ENCODE data around the gene KCNC3.
A peak's percentile ranks its signal among the peaks of the same experiment; 100 is the strongest.

The KCNC3 gene

DNA sequence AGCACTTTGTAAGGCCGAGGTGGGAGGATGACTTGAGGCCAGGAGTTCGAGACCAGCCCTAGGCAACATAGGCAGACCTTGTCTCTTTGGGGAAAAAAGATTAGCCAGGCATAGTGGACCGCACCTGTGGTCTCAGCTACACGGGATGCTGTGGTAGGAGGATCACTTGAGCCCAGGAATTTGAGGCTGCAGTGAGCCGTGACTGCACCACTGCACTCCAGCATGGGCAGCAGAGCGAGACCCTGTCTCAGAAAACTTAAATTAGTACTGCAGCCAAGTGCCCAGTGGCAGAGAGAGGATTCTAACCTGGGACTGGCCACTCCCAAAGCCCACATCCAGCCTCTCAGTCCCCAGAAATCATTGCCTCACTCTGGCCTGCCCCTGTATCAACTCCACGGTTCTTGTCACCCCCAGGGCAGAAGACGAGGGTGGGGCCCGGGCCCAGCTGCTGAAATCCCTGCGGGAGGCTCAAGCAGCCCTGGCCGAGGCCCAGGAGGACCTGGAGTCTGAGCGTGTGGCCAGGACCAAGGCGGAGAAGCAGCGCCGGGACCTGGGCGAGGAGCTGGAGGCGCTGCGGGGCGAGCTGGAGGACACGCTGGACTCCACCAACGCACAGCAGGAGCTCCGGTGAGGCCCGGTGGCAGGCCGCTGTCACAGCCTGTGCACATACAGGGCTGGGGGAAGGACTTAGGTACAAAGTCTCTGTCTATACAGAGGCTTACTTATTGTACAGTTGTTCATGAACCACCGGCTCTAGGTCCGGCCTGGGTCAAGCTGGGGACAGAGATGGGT, 53.4 kb downstream of the KCNC3 start:
- DNase-seq (ENCODE audit: low spot score) = peak; percentile 36

DNA sequence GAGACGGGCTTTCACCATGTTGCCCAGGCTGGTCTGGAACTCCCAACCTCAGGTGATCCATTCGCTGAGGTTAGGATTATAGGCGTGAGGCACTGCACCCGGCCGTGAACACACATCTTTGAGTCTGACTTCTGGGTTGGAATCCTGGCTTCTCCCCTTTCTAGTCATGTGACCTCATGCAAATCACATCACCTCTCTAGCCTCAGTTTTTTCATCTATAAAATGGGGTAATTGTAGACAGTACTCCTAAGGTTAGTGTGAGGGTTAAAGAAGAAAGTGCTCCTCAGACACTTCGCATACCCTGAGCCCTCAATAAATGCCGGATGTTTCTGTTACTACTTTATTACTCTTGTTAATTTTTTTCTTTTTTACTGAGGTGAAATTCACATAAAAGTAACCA, 55.4 kb downstream of the KCNC3 start:
- no peak for DNase-seq (ENCODE audit: low spot score)

DNA sequence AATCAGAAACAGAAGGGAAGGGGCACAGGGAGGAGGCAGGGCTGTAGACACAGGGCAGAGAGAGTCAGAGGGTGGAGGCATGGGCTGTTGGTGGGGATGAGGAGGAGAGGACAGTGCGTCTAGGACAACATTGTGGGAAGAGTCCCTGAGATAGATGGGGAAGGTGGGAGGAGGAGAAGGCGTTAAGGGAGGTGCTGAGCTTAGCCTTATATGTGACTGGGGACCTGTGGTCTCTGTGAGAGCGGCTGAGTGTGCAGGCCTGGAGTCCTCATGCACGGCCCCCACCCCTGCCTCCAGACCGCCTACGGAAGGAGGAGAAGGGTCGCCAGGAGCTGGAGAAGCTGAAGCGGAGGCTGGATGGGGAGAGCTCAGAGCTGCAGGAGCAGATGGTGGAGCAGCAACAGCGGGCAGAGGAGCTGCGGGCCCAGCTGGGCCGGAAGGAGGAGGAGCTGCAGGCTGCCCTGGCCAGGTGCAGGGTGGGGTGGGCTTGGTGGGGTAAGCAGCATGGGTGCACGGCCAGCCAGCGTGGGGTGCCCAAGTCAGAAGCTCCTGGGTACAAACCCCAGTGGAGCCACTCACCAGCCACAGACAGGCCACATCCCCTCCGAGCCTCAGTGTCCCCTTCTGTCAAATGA, 56.8 kb downstream of the KCNC3 start:
- DNase-seq (ENCODE audit: low spot score) = no peak

DNA sequence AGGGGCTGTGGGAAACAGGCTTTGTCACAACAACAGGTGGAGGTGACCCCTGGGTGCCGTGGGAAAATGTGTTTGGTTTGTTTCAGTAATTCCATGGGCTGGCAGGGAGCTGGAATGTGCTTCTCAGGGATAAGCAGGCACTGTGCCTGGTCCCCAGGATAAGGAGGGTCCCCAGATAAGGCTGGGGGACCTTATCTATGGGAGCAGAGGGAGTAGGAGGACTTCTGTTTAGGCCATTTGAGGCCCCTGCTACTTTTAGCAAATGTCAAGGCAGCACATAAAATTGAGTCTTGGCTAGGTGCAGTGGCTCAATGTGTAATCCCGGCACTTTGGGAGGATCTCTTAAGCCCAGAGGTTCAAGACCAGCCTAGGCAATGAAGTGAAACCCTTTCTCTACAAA, 59.5 kb downstream of the KCNC3 start:
- no peak for DNase-seq (ENCODE audit: low spot score)

DNA sequence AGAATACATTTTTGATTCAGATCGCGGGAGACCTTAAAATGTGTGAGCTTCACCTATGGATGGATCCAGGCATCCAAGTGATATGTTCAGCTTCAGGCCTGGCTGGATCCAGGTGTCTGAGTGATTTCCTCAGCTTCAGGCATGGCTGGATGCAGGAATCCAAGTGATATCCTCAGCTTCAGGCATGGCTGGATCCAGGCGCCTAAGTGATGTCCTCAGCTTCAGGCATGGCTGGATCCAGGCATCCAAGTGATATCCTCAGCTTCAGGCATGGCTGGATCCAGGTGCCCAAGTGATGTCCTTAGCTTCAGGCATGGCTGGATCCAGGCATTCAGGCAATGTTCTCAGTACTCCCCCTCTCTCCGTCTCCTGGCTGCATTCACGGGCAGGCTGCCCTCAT, 60.7 kb downstream of the KCNC3 start:
- DNase-seq (ENCODE audit: low spot score) = no peak

DNA sequence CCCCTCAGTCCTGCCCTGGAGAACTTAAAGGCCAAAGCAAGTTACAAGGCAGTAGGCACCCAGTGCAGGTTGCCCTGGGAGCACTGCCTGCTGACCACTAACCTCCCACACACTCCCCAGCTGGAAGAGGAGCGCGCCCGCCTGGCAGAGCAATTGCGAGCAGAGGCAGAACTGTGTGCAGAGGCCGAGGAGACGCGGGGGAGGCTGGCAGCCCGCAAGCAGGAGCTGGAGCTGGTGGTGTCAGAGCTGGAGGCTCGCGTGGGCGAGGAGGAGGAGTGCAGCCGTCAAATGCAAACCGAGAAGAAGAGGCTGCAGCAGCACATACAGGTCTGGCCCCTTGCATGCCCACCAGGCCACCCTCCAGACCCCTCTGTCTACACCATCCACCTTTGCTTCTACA, 61.1 kb downstream of the KCNC3 start:
- DNase-seq (ENCODE audit: low spot score) = no peak

DNA sequence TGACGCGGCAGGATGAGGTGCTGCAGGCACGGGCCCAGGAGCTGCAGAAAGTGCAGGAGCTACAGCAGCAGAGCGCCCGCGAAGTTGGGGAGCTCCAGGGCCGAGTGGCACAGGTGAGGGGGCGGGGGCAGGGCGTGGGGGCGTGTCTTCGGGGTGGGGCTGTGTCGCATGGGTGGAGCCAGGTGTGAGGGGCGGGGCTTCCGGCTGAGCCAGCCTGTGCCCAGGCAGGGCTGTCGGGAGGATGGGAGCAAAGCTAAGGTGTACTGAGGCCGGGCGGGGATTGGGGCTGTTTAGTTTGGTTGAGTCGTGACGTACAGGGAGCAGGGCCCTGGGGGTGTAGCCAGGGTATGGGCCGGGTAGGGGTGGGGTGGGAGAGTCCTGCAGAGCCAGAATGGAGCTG, 62.3 kb downstream of the KCNC3 start:
- no peak for DNase-seq (ENCODE audit: low spot score)

DNA sequence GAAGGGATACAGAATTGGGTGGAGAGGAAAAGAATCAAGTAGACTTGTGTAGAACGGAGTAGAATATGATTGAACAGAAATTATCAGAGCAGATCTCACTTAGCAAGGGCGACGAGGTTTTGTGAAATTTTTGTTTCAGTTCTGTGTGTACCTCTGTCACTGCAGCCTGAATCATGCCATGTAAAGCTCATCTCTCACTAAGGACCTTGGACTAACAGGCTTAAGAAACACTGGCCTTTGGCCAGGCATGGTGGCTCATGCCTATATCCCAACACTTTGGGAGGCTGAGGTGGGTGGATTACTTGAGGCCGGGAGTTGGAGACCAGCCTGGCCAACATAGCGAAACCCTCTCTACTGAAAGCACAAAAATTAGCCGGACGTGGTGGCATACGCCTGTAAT, 63.1 kb downstream of the KCNC3 start:
- DNase-seq (ENCODE audit: low spot score) = no peak

DNA sequence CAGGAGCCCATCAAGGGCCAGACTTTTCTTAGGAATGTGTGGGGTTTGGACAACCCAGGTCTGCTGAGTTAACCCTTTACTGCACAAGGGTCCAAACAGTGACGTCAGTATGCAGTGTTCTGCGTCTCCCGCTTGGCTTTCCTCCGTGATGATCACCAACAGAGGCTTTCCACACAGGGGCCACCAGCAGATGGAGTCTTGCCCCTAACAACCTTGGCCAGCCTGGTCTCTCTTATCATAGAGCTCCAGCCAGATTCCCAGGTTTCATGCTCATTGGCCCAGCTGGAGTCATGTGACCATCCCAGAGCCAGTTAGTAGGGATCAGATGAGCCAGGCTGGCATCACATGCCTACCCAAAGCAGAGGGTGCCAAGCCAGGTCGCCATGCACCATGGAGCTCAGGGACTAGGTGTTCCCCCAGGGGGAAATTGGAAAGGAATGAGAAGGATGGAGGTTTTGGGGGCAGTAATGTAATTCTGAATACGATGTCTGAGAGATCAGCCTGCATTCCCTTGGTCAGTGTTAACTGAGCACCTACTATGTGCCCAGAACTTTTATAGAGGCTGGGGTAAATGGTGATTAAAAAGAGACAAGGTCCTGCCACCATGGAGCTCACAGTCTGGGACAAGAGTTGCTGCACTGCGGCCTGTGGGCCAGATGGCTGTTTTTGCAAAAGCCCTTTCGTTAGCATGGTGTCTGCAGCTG, 64.5 kb downstream of the KCNC3 start:
- peak; percentile 56 for DNase-seq (ENCODE audit: low spot score)

DNA sequence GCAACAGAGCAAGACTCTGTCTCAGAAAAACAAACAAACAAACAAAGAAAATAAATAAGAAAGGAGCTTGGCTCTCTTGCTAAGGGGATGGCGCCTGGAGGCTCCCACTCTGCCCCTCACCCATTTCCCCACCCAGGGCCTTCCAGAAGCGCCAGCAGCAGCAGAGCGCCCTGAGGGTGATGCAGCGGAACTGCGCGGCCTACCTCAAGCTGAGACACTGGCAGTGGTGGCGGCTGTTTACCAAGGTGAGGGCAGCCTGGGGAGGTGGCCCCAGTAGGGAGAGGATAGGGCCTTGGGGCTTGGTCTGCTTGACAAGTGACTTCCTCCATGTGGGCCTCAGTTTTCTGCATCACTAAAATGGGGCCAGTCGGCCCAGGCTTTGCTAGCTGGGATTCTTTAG, 66.0 kb downstream of the KCNC3 start:
- DNase-seq (ENCODE audit: low spot score) = no peak
